ENCODE measurements around the gene CHRDL2.

The CHRDL2 gene

DNA sequence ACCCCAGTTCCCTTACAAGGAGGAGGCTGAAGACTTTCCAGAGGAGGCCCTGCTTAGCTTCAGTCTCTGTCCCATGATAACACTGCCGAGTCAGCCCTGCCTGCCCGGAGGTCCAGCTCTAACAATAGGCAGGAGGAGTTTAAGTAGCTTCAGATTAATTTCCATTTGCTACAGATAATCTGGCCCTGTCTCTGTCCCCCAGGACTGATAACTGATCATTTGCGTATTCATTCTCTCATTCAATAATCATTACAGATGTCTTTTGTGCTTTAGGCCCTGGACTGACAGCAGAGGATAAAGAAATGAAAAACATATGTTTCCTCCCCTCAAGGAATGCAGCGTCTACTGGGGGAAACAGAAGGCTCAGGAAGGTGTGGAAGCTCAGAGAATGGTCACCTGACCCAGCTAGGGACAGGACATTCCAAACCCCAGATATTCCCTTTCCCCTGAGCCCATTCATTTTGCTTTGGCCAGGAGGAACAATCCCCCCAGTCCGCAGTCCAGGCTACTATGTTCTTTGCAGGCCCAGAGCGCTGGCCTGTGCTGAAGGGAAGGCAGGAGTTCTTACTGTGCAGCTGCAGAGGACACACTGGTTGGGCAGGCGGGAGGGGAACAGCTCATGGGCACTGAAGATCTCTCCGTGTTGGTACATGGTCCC is 20.8 kb downstream of the CHRDL2 start:
- DNase-seq (ENCODE audit: low read depth): no peak

DNA sequence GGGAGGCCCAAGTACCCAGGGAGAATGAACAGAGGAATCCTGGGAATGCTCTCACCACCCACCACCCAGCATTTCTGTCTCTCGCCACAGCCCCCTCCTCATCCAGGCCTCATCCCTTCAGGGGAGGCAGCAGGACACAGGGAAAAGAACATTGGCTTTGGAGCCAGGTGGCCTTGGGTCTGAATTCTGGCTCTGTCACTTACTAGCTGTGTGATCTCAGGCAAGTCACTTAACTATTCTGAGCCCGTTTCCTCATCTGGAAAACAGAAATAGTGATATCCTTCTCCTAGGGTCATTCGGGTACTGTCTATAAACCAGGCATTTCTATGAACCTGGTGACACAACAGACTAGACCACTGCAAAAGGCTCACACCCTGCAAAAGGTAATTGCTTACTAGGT is 22.1 kb downstream of the CHRDL2 start:
- no peak for DNase-seq (ENCODE audit: low read depth)

DNA sequence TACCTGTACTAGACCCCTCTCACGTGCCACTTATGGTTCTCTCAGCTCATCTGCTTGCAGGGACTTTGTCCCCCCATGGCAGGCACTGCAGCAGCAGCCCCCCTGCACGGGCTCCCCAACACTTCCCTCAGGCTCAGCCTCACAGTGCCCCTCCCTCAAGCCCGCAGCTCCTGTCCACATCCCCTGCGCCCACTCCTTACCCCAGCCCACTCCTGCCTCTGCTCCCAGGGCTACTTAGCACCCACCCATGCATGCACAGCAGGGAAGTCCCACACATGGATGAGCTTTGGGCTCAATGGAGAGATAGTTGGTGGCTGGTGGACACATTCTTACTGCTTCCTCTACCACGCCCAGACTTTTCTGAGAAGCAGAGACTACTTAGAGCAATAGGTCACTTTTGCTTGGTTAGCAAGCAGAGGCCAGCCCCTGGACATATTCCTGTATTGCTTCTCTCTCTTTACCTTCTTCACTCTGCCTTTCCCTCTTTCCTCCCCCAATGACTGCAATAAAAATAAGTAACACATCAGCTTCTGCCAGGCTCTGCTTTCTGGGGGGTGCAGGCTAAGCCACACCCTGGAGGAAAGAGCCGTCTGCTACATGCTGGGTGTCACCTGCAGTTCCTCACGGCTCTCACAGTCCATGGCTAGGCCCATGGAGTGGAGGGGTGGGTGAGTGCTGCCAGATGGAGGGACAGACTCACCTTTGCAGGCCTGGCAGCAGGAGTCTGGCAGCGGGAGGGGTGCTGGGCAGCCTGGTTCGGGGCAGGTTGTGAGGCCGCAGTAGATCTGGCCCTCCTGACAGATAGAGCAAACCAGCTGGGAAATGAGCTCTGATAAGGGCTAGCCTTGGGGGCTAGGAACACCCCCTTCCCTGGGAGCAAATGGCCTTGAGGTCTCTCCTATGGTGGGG is 23.4 kb downstream of the CHRDL2 start:
- DNase-seq (ENCODE audit: low read depth): no peak

DNA sequence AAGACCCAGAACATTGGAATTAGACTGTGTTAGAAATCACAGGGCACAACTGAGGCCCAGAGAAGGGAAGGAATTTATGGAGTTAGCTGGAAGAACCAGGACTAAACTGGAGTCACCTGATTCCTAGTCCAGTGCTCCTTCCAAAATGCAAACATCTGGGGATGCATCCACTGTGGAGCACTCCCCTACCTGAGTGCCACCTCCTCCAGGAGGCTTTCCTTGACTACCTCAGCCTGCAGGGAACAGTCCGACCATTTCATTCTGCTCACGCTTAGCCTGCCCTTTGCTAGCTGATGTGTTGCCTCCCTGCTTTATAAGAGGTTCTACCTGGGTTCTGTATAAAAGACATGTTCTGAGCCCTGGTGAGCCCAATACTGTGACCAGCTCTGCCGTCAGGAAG is 24.0 kb downstream of the CHRDL2 start:
- no peak for DNase-seq (ENCODE audit: low read depth)

- DNase-seq (ENCODE audit: low read depth): no peak
These were observed 28.0 kb downstream of the CHRDL2 start for GRCh38 chr11:74703211-74703610.

DNA sequence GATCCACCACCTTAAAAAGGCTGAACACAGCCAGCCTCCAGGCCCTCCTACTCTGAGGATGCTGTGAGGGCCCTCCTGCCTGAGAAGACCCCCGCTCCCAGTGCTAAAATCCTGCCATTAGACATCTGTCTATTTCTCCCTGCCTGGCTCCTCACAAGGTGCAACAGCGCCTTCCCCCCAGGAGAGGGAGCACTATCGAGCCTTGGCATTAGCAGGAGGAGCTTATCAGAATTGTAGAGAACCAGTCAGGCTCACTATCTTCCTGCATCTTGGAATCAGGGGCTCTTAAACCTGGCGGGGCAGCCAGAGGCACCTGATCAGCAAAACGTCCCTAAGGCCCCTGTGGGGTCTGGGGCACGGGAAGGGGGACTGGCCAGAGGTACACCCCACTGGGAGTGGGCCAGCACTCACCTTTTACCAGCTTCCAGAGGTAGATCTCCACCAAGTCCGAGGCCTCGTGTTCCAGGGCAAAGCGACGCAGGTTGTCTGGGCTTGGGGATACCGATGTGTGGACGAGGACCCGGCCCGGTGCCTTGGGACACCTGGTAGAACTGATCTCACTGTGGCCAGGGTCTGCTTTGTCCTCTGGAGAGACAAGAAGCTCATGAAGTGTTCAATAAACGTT is 28.7 kb downstream of the CHRDL2 start:
- DNase-seq (ENCODE audit: low read depth): peak; percentile 24

GRCh38 chr11:74701351-74701750 is 29.9 kb downstream of the CHRDL2 start:
- DNase-seq (ENCODE audit: low read depth): no peak

- DNase-seq (ENCODE audit: low read depth): no peak
These were observed 31.4 kb downstream of the CHRDL2 start for GRCh38 chr11:74699615-74700396.

DNA sequence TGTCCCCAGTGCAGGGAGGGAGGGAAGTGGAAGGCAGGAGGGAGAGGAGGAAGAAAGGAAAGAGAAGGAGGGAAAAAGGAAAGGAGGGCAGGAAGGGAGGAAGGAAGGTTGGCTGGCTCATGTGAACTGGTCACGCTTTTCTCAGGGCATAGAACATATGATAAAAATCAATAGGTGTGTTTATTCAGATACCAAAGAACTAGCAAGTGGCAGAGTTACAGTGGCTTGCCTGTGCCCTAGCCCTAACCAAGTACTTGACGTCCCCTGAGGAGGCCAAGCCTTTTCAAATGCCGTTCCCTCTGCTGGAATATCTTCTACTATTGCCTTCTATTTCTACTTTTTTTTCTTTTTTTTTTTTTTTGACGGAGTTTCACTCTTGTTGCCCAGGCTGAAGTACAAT is 33.5 kb downstream of the CHRDL2 start:
- DNase-seq (ENCODE audit: low read depth): no peak

- DNase-seq (ENCODE audit: low read depth): no peak
These were observed 34.1 kb downstream of the CHRDL2 start for GRCh38 chr11:74696939-74697675.

DNA sequence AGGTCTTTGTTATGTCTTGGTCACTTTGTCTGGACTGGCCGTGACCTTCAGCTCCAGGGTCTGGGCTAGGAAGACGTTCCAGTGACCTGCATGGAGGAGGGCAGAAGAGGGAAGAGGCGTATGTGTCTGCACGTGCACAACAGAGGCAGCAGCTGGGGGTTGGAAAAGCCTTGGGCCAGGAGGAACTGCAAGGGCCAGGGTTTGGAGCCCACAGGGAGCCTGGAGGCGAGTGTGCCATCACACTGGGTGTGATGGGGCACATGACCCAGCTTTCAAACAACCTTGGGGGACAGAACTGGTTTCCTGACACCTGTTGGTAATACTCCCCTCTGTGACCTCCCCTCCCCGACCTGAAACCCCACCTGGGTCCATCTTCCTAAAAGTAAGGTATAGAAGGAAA is 34.7 kb downstream of the CHRDL2 start:
- DNase-seq (ENCODE audit: low read depth): no peak

DNA sequence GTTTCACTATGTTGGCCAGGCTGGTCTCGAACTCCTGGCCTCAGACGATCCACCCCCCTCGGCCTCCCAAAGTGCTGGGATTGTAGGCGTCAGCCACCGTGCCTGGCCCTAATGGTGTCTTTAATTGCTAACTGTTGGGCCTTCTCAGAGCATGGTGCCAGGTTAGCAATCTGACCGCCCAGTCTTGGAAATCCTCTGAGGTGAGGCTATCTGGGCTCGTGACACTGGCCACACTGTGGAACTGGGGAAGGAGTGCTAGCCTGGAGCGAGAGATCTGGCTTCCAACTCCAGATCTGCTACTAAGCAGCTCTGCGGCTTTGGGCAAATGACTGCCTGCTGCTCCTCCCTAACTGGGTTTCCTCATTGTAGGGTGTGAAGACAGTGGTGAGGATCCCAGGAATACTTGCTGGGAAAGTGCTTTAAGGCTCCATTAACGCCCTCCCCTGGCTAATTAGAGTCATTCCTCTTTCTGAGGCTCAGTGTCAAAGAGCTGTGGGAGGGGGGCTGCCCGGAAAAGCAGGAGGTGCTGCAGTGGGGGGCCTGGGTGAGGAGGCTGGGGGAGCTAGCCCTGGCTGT is 35.4 kb downstream of the CHRDL2 start:
- no peak for DNase-seq (ENCODE audit: low read depth)

- DNase-seq (ENCODE audit: low read depth): no peak
These were observed 36.9 kb downstream of the CHRDL2 start for GRCh38 chr11:74694136-74694930.

DNA sequence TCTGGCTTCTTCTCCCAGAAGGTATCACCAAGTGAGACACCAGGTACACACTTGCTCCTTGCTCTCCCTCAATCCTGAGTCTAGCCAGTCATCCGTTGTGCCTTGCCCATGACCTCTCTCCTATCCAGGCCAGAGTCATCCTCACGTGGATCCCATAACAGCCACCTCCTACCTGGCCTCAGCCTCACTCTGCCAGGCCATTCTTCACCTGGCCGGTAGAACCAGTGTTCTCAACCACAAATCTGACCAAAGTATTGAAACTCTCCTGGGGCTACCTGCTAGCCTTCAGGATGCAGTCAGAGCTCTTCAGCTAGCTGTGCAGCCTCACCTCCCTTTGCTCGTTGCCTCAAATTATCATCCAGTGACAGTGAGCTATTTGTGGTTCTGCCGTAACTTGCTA is 37.7 kb downstream of the CHRDL2 start:
- no peak for DNase-seq (ENCODE audit: low read depth)

- no peak for DNase-seq (ENCODE audit: low read depth)
These were observed 39.5 kb downstream of the CHRDL2 start for GRCh38 chr11:74691755-74692154.

GRCh38 chr11:74689666-74690065 is 41.6 kb downstream of the CHRDL2 start:
- DNase-seq (ENCODE audit: low read depth): no peak

DNA sequence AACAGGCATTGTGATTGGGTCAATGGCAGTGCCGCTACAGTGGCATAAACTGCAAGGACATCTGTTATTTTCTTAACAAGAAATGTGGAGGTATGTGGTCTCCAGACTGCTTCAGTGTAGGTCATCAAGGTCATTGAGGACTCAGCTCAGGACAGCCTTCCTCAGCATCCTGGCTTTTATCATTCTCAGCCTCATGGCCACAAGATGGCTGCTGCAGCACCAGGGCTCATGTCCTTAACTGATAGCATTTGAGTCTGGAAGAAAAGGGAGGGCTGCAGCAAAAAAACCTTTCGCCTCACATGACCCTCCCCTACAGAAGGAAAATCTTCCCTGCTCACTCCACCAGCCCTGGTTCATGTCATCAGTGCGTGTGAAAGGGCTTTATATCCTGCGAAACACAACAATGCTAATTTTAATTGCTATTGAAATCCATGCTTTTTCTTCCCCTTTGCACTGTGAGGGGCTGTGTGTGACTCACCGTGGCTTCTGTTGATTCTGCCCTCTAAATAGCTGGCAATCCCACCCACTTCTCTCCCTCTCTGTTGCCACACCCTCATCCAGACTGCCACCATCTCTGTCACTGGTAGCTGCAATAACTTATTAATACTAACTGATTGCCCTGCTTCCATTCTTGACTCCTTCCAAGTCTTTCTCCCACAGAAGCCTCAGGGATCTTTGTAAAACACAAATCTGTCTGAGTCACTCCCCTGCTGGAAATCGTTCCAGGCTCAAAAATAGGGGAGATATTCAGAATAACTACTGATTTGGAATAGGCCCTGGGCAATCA is 43.8 kb downstream of the CHRDL2 start:
- DNase-seq (ENCODE audit: low read depth): no peak

DNA sequence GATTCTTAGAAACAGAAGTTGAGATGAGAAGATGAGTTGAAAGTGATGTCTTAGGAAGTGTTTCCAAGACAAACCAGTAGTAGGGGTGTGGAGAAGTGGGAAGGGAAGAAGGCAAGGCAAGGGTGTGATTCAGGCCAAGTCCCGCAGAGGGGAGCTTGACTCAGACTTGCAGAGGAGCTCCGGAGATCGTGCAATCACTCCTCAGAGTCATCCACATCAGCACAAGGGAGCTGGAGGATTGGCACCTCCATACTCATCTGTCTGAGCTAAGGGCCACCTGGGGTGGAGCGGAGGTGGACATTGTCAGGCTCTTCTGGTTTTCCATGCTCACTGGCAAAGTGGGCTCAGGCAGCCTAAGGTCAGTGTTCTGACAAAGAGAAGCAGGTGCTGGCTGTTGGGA is 44.4 kb downstream of the CHRDL2 start:
- DNase-seq (ENCODE audit: low read depth): no peak

DNA sequence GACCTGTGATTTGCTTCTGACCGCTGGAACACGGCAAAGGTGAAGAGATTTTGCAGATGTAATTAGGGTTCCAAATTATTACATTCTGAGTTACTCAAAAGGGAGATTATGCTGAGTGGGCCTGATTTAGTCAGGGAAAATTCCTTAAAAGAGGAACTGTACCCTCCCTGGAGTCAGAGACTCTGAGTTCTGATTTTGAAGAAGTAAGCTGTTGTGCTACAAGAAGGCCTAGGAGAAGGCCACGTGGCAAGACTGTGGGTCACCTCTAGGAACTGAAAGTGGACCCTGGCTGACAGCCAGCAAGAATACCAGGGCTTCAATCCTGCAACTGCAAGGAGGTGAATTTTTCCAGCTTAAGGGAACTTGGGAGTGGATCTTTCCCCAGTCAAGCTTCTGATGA is 45.3 kb downstream of the CHRDL2 start:
- no peak for DNase-seq (ENCODE audit: low read depth)

- no peak for DNase-seq (ENCODE audit: low read depth)
These were observed 45.9 kb downstream of the CHRDL2 start for GRCh38 chr11:74685338-74685737.

Data from stimulated activated CD8-positive, alpha-beta memory T cell treated with anti-CD3 and anti-CD28 coated beads, Interleukin-7, amount 100 ng/mL, for 24 hours (primary cell).